Middle frontal gyrus (tissue), 1 donor: Measurements from ENCODE around the gene PROM2.

Experiments
- DNase-seq: peaks from one replicate; pipeline ENCODE4 v3.0.0-alpha.2; 2015; ENCODE audit warnings: low spot score; ENCODE audit errors: extremely low spot score

The PROM2 gene

DNA sequence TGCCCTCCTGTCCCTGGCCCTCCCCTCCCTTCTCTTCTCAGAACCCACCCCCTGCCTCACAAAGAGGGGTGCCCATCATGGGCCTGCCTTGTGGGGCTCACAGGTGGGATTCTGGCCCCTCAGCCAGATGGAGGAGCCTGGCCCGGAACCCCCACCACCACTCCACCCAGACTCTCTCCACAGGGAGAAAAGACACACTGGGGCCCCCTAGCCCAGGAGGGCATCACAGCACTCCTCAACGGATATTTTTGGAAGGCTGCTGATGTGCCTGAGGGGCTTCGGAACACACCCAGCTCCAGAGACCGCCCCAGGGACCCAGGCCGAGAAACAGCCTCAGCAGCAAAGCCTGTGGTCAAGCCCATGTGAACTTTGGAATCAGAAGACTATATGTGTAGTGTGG lies 32.8 kb downstream of the PROM2 start:
- DNase-seq: no peak

DNA sequence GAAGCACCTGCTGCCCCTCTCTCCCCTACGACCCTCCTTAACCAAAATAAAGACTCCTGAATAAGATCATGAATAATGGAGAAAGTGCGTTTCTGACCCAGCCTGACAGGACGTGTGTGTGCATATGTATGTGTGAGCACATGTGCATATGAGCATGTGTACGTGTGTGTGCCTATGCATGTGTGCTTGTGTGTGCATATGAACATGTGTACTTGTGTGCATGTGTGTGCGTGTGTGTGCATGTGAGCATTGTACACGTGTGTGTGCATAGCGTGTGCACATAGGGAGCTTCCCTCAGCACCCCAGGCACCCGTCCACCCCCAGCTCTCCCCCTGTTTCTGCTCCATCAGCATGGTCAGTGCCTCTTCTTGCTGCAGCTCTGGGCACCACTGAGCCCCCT lies 33.6 kb downstream of the PROM2 start:
- no peak for DNase-seq

DNA sequence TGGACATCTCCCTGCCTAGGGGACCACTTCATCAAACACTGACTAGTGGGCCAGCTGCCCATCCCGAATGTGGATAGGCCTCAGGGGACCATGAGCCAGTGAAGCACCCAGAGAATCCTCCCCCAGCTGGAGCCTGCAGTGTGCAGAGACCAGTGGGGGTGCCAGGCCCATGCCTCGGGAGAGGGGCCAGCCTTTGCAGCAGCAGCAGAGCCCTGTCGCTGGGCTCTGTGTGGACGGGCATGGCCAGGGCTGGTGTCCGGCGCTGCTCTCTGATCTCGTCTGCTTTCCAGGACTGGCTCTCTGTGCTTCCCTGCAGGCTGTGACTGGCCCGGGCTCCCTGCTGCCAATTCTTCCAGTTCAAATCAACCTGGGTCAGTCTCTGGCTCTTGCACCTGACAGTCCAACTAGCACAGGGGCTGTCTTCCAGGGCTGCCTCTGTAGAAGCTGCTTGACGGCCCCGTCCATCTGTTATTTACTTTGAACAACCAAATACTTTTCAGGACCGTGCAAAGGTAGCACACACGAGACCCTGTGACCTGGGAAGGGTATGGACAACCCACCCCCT lies 34.3 kb downstream of the PROM2 start:
- no peak for DNase-seq

DNA sequence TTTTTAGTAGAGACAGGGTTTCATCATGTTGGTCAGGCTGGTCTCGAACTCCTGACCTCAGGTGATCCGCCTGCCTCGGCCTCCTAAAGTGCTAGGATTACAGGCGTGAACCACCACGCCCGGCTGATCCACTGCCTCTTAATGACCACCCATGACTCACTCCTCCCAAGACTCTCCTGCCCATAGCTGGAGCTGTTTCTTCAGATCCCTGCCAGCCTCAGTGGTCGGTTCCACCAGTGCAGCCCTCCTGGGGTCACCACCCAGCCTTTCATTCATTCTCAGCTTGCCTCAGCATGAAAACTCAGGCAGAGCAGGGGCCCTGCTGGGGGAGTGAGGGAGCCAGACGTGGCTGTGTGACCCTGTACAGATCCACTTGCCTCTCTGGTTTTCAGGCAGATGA lies 35.4 kb downstream of the PROM2 start:
- DNase-seq: no peak

DNA sequence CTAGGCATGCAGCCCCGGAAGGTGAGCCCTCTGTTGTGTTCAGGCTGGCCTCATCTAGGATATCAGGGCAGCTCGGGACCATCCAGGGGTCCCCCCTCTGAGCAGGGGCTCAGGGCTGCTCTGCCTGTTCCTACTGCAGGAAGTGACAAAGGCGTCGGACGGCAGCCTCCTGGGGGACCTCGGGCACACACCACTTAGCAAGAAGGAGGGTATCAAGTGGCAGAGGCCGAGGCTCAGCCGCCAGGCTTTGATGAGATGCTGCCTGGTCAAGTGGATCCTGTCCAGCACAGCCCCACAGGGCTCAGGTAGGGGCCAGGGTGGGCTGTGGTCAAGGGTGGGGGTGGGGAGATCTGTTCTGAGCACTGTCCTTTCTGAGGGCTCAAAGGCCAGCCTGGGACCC lies 36.0 kb downstream of the PROM2 start:
- DNase-seq: no peak

DNA sequence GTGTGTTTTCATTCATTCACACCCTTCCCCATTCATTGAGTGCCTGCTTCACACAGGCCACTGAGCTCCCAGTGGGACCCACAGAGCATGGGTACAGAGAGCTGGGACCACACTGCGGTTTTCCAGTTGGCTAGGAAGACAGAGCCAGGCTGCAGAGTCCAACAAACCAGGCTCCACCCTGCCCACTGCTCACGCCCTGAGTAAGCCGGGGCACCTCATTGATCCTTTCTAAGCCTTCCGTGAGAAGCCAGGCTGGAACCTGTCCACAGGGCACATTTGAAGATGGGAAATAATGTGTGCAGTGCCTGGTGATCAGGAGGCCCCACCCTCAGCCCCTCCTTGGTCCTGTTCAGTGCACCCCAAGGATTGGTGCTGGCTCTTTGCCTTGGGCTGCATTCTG lies 36.4 kb downstream of the PROM2 start:
- no peak for DNase-seq

DNA sequence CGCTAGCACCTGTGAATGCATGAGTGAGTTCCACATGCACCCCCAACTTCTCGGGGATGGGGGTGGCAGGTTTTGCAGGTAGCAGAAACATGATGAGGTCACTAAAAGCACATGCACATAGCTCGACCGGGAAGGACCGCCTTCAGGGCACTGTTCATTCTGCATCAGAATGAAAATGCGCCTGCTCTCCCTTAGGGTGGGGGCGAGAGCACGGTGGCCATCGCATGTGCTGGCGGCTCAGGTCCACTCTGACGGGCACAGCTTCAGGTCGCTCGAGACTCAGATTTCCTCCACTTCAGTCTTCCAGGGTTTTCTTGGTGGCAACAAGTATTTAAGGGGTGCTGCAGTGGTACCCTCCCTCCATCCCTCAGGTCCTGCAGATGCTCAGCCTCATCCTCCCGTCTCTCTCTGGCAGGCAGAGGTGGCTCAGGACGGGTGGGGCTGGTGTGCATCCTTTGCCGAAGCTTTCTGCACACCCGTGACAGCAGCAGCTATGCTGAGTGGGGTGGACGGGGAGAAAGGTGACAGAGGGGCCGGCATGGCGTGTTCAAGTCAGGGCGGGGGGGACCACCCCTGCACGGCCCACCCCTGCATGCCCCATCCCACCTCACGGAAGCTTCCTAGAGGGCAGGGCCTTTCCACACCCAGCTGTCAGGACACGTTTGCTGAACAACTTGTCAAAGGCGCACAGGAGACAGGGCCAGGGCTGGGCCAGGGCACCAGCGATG lies 37.7 kb downstream of the PROM2 start:
- no peak for DNase-seq

DNA sequence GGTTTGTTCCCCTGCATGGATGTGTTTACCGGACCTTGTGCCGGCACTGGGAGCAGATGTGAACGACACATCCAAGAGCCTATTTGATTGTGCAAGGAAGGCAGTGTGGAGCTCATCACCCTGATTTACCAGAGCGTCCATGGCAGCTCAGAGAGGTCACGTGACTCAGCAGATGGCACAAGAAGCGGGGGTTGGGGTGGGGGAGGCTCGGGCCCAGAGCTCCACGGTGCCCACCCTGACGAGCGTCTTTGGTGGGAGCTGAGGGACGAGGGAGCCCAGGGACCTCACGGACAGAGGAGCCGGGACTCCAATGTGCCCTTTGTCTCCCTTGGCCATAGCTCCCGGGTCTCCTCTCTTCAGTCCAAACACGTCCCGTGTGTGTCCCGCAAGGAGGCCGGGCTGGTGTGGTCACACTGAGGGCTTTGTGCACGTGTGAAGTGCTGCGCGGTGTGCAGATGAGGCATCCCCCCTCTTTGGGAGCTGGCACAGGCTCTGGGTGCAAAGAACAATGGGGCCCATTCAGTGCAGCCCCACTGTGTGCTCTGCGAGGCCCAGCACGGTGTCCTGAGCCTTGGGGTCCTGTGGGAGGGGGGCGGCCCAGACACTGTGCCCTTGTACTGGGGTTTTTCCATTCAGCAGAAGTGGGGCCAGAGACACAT lies 38.4 kb downstream of the PROM2 start:
- peak; percentile 73 for DNase-seq

DNA sequence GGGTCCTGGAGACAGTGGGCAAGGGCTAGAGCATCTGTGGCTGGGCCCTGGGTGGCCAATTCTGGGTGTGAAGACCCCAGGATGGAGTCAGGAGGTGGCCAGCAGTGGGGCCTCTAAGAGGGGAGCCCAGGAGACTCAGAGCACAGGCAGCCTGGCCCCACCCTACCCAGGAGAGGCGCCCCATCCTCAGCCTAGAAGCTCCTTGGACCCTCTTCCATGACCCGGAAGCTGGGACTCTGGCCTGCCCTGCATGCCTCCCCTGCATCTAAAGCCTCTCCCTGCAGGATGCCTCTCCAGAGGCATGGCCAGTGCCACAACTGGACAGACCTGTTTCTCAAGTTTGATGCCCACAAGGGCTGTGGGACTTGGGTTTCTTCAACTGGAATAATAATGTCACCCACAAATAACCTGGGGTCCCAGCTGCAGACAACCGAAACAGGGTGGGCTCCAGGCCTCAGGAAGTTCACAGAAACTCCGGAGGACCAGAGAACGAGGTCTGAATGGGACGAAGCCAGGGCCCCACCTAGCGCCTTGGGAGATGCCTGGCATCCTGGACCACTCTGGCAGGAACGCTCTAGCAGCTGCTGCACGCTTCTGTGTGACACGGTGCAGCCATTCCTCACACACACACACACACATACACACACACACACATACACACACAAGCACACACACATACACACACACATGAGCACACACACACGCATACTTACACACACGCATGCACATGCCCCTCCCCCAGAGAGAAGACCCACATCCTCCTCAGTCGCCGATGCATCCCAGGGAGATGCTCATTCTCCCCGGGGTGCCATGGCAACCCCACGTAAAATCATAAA lies 39.3 kb downstream of the PROM2 start:
- DNase-seq: no peak

DNA sequence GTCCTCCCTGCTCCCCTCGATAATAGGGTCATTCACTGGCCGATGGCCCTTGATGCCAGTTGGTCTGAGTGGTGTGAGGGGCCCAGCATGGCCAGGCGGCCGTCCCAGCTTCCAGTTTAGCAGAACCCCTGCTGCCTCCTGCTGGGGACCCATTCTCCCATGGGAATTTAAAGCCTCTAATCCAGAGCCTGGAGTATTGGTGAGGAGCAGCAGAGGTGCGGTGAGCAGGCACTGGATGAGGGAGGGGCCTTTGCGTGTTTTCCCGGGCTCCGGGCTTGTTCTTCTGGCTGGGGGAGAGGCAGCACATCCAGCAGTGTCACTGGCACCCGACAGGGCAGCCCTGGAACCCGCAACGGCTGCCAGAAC lies 40.3 kb downstream of the PROM2 start:
- no peak for DNase-seq

DNA sequence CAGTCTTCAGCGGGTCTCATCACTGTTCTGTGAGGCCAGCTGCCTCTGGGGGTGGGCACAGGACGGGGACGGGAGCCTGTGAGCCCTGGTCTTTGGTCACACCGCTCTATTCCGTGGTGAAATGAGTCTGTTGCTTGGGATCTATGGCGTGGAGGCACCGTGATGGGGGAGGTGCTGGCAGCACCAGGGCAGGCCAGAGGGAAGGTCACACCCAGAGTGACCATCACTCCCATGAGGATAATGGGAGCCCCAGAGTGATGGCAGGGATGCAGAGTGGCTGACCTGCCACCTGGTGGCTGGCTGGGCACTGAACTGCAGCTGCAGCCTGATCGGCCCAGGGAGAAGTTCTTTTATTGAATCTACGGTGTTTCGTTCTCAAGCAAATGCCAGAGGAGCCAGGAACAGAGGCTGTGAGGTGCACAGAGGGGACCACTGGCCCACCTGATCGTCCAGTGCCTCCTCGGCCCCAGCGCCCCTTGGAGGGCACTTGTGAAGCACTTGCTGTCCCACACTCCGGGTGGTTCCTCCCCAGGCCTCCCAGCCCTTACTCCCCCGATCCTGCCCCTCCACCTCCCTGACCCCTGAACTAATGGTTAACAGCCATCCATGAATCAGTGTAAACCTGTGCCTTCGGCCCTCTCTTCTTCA lies 40.8 kb downstream of the PROM2 start:
- no peak for DNase-seq

DNA sequence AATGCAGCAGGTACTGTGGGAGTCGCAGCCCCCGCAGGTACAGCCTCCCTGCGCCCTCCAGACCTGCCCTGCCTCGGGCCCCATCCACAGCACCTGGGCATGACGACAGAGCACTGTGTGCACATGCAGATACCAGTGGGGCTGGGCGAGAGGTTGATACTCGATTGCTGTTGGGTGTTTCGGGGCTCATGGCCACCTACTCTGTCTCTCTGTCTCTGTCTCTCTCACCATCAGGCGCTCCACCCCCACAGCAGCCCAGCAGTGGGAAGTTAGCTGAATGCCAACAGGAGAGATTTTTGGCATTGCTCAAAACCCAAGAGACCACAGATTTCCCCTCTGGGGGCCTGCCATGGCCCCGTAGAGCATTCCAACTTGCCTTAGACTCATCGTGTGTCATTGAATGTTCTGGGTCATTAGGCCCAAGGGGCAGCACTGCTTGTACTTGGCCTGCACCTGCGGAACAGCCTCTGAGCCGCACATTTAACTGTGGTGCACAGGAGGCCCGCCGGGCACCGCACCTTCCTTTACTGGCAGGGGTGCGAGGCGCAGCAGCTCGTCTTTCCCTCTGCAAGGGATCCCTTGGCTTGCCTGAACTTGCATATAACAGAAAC lies 41.7 kb downstream of the PROM2 start:
- no peak for DNase-seq

DNA sequence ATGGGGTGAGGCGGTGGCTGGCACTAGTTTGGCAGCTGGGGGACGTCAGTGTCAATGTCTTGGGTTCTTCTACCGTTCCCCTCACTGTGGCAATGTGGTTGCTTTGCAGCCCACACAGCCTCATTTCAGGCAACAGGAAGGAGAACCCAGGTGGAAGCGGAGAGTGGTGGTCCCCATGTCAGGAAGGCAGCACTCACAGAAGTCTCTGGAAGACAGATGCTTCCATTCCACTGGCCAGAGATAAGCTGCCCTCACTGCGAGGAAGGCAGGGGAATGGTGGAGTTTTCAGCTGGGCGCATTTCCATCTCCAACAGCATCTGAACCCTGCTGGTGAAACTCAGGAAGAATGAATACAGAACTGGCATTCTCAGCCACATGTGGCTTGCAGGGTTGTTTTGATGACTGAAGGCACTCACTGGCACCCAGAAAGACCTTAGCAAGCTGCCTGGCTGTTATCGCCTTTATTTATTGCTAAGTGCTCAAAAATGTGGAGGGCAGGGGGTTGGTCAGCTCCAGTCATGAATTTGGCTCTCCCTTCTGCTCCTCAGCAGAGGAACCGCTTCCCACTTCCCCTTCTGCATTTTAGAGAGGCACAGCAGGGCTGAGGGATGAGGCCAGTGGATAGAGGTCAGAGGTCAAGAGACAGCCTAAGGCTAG lies 42.3 kb downstream of the PROM2 start:
- no peak for DNase-seq

DNA sequence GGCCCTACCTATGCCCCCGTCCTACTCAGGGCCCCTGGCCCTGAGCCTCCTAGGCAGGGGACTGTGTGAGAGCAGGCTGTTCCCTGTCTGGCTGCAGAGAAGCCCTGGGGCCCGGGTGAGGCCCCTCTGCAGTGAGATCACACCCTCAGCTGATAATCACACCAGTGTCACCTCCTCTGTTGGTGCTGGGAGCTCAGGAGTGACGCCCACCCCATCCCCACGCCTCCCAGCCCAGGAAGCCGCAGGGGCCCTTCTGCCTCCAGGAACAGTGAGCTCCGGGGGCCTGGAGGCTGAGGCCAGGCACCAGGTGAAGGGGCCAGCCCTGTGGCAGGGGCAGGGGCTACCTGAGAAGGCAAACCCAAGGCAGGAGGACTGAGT lies 42.9 kb downstream of the PROM2 start:
- DNase-seq: no peak

DNA sequence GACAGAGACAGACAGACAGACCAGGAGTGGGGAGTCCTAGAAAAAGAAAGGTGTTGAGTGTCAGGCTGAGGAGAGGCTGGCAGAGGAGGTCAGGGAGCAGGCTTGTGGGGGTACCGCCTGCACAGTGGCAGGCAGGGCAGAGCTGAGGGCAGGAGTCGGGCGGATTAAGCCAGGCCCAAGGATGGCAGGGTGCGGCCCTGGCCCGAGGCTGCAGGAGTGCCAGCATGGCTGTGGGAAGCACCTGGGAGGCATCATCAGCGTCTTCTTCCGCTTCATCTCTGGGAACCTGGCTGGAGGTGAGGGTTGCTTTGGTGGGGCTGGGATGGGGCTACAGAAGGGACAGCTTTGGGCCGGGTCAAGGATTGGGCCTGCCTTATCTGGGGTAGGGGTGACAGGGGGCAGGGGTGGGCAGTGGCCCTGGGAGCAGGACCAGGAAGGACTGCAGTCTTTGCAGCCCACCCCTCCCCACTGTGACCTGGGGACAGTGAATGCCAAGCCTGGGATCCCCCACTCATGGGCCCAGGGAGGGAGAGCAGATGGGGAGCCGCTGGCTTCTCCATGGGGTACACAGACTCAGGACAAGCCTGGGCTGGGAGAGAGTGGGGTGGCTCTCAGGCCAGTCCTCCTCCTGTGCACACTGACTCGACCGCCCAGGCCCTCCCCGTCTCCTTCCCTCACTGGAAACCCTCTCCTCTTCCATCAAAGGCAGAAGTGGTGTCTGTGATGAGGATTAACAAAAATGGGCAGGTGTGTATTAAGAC lies 43.6 kb downstream of the PROM2 start:
- no peak for DNase-seq

DNA sequence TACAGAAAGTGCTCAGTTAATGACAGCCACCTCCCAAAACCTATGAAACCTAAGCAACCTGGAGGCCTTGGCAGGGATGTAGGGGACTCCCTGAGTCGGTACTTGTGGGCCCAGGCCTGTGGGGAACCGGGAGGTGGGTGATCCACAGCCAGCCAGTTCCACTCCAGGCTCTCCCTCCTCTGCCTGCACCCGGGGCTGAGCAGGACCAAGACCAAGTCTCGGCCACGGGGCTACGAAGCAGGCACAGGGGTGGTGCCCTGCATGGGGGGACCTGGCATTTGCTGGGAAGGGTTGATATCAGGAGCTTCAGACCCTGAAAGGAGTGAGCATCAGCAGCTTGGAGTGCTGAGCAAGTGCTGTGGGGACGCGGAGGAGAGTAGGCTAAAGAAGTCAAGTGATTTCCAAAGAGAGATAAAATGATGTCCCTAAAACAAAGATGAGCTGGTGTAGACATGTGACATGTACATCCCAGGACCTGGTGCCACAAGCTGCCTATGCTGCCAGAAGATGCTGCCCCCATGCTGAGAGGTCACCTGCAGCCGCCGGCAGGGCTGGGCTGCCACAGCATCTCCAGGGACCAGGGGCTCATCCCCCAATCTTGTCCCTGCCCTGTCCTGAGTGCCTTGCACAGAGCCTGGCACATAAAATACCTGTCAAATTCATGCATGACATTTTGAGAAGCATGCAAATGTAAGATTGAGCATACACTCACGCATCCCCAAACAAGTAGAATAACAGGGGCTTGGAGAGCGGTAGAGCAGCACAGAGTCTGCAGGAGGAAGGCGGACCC lies 44.4 kb downstream of the PROM2 start:
- DNase-seq: no peak

DNA sequence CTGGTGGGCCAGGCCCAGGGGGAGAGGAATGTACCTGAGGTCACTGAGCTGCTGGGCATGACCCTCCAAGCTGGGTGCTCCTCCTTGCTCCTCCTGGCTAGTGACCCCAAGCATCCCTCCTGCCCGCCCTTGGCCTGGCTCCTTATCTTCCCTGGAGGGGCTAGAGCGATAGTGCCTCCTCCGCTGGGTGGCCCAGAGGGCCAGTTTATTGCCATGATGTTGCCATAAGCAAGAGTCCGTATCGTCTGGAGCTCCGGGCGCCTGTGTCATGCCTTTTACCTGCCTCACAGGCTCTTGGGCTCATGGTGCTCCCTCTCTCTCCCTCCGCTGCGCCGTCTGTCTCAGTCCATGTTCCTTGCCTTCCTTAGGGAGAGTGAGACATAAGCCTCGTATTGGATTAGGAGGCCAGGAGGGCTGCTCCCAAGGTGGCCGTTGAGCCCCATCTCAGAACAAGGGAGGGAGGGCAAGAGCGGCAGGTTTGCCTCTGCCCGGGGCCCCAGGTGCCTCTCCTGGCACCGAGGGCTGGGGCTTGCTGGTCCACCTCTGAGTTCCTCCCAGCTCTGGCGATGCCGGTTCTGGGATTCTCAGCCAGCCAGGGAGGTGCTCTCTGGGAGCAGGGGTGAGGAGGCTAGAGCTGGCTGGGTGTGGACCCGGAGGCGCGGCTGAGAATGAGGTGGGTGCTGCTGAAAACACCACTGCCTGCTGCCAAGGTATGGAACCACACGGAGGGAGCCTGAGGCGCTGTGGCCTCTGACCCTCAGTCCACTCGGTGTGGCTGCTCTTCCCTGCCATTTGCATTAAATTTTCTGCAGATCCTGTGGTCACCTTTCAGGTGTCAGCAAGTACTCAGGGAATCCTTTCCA lies 45.5 kb downstream of the PROM2 start:
- DNase-seq: no peak

DNA sequence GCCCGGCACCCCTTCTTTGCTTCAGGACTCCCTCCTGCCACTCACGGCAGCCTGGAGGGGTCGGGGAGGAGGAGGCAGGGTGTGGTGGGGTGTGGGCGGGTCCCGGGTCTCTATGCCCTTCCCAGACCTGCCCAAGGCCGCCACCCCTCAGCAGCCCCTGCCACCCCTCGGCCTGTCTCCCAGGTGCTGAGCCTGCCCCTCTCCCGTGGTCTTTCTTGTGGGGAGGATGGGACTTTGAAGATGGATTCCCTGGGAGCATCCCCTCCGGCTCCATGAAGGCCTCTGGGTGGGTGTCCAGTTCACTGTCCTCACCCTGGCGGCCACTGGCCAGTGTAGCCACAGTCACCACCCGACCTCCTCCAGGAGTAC lies 46.1 kb downstream of the PROM2 start:
- DNase-seq: no peak
